MG63 (cell line): ENCODE results near the gene EEF1AKMT3. TPM values are rescaled to one million over a fixed set of nuclear protein-coding genes. Genes with fewer than 3 reads are reported as not detected.

Experiments
- DNase-seq: peaks from one replicate; pipeline ENCODE4 v3.0.0-alpha.2; 2020
- H3K27me3 ChIP-seq: fragments of 250-450 bp; sonication (Bioruptor Pico); 2 replicates; pipeline ENCODE4 v1.5.1; 2020; ENCODE audit warnings: mild to moderate bottlenecking, moderate library complexity
- H3K36me3 ChIP-seq: fragments of 250-450 bp; sonication (Bioruptor Pico); 2 replicates; pipeline ENCODE4 v1.5.1; 2020; ENCODE audit warnings: mild to moderate bottlenecking, moderate library complexity
- H3K4me3 ChIP-seq: fragments of 250-450 bp; sonication (Bioruptor Pico); 2 replicates; pipeline ENCODE4 v1.5.1; 2020; ENCODE audit warnings: mild to moderate bottlenecking, moderate library complexity
- H3K9me3 ChIP-seq: fragments of 250-450 bp; sonication (Bioruptor Pico); 2 replicates; pipeline ENCODE4 v1.5.1; 2020; ENCODE audit warnings: mild to moderate bottlenecking, moderate library complexity
- total RNA-seq: library from RNA; depleted of rRNA; stranded (reverse); fragments of >200 nt; shearing (Covaris generic); gene quantifications from 2 replicates; pipeline ENCODE4 v1.2.3, GENCODE V29; 2014; ENCODE audit warnings: low replicate concordance

The EEF1AKMT3 gene
- total RNA-seq, 1 experiment from 2014 or later: 20.9 TPM

DNA sequence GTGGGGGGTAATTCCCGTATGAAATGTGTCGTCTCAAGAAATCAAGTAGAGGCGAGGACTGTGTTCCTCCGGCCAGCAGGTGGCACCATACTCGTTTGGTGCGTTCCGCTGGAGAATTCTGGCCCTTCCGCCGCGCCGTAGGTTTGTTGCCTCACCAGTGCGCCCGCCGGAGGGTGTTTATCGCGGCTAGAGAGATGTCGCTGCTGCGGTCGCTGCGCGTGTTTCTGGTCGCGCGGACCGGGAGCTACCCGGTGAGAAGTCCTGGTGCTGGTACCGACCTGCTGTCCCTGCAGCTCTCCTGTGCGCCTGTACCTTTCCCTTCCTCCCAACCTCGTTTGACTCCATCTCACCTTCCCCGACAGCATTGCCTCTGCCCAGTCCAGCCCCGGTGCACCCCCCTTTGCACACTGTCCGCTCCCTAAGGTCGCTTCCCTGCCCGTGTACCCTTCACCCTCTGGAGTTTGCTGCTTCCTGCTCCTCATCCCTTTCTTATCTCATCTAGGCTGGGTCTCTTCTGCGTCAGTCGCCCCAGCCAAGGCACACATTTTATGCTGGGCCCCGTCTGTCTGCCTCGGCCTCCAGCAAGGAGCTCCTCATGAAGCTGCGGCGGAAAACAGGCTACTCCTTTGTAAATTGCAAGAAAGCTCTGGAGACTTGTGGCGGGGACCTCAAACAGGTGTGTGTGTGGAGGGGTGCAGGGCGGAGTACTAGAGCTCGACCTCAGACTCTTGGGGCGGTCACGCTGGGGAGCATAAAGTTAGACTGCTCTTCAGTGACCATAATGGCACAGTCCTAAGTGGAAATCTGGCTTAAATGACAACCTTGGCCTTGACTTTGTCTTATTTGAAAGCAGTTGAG, 10.4 kb downstream of the EEF1AKMT3 start, which contains the start of gene TSFM:
Gene TSFM, plus strand, starts transcription at position 180 of the 858 bp plus-strand sequence. Its CDS starts 15 bp downstream, at position 195.
- H3K27me3 ChIP-seq: no peaks in the 10 kb centered on the region
- peak; percentile 95 for DNase-seq
- peaks cover 36% of the 10 kb centered on the region for H3K36me3 ChIP-seq
- H3K9me3 ChIP-seq: no peaks in the 10 kb centered on the region
- H3K4me3 ChIP-seq: peak within 1 kb of the TSS; percentile 71

DNA sequence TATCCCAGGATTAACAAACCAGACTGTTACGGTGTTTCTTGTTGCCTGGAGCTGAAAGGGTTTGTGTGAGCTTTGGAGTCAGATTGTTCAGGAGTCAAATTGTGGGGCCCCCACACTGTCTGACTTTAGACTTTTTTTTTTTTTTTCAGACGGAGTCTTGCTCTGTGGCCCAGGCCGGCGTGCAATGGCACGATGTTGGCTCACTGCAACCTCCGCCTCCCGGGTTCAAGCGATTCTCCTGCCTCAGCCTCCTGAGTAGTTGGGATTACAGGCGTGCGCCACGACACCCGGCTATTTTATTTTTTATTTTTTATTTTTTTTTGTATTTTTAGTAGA, 11.0 kb downstream of the EEF1AKMT3 start:
- DNase-seq: no peak

DNA sequence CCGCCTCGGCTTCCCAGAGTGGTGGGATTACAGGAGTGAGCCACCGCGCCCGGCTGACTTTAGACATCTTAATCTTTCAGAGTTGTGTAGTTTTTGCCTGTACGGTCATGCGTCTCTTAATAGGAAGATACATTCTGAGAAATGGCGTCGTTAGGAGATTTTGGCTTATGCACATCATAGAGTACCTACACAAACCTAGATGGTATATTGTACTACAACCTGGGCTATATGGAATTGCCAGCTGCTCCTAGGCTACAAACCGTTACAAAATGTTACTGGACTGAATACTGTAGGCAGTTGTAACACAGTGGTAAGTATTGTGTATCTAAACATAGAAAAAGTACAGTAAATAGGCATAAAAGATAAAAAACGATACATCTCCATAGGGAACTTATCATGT, 11.4 kb downstream of the EEF1AKMT3 start:
- H3K4me3 ChIP-seq: peak overlapping the region; percentile 71

More for the DNA sequence above, 11.0 kb downstream of the EEF1AKMT3 start:
- no peaks in the 10 kb centered on the region for H3K27me3 ChIP-seq
- H3K4me3 ChIP-seq: peak overlapping the region; percentile 71
- H3K36me3 ChIP-seq: peaks cover 36% of the 10 kb centered on the region
- H3K9me3 ChIP-seq: no peaks in the 10 kb centered on the region

DNA sequence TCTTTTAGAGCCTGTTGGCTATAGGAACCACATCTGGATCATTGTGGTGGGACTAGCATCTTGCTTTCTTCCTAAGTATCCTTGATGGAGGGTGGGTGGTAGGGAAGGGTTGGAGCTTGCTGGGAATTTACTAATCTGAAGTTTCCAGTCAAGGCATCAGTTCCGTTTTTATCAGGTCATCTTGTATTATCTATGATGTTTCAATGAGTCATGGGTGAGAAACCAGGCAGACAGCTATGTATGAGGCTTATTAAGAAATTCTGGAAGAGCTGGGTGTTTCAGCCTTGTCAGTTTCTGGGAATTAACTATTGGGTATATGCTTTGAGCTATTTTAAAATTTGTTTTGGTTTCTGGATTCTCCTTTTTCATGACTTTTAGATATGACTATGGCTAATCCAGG, 21.5 kb downstream of the EEF1AKMT3 start:
- DNase-seq: no peak
- Histone ChIP-seq H3K27me3 (no peaks in the 10 kb centered on the region), H3K4me3 (no peak overlapping the region), H3K9me3 (no peaks in the 10 kb centered on the region), H3K36me3 (peaks cover 64% of the 10 kb centered on the region)

More for the DNA sequence above, 11.4 kb downstream of the EEF1AKMT3 start:
- Histone ChIP-seq H3K9me3 (no peaks in the 10 kb centered on the region), H3K36me3 (peaks cover 38% of the 10 kb centered on the region), H3K27me3 (no peaks in the 10 kb centered on the region)
- no peak for DNase-seq

DNA sequence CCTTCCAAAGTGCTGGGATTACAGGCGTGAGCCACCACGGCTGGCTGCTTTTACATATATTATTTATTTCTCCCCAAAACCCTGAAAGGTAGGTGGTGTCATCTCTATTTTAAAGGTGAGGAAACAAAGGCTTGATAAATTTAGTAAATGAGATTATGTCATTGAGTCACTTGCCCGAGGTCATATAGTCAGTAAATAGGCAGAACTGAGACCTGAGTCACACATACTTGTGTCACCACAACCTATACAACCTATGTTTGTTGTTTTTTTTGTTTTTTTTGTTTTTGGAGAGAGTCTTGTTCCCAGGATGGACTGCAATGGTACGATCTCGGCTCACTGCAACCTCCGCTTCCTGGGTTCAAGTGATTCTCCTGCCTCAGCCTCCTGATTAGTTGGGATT, 22.9 kb downstream of the EEF1AKMT3 start:
- no peak for DNase-seq
- Histone ChIP-seq H3K4me3 (no peak overlapping the region), H3K27me3 (no peaks in the 10 kb centered on the region), H3K9me3 (no peaks in the 10 kb centered on the region), H3K36me3 (peaks cover 69% of the 10 kb centered on the region)

DNA sequence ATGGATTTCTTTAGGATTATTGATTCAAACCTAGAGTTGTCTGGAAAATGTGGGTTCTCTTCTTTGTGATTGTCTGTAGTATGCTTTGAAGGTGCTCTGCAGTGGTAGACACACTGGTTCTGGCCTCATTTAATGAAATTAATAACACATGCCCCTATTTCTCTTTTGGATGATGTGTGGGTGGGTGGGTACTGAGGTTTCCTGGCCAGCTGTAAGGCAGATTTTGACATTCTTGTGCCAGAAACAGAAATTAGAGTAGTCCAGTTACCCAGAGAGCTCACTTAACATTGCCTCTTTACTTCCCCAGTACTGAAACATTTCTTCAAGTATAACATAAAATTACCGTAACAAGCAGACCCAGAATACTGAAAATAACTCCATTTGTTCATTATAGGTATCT, 24.6 kb downstream of the EEF1AKMT3 start:
- H3K9me3 ChIP-seq: no peaks in the 10 kb centered on the region
- DNase-seq: no peak
- H3K27me3 ChIP-seq: no peaks in the 10 kb centered on the region
- H3K36me3 ChIP-seq: peaks cover 75% of the 10 kb centered on the region
- no peak overlapping the region for H3K4me3 ChIP-seq

DNA sequence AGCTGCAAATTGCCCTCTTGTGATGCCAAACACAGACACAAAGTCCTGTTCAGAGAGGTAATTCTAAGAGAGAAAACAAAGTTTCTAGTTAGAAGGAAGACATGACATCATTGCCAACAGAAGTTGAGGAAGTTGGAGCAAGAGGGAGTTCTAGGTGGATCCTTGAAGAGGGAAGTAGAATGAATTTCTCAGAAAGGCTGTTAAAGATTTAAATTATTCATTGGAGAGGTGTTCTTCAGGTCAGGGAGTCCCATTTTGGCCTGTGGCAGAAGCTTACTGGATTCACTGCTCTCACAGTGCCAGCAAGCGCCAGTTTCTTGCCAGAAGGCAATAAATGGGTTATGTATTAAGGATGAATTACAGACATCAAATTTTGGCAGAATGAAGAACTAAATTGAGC, 25.5 kb downstream of the EEF1AKMT3 start:
- H3K36me3 ChIP-seq: peaks cover 75% of the 10 kb centered on the region
- H3K4me3 ChIP-seq: no peak overlapping the region
- DNase-seq: no peak
- H3K9me3 ChIP-seq: no peaks in the 10 kb centered on the region
- H3K27me3 ChIP-seq: no peaks in the 10 kb centered on the region

DNA sequence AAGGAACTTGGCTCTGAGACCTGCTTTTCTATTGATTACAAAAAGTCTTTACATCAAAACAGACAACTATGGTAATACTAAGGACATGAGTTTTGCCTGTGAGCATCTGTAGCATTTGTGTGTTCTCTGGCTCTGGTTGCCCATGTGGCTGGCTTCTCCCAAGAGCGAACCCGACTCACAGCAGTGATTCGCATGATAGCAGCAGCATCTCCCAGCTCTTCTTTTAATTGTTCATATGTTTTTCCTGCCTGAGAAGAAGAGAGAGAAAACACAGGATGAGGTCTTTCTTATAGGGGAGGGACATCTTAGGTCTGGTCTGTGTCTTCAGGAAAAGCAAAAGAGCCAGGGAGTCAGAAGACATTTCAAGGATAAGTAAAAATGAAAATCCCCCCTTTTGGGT, 28.6 kb downstream of the EEF1AKMT3 start:
- Histone ChIP-seq H3K9me3 (no peaks in the 10 kb centered on the region), H3K4me3 (no peak overlapping the region), H3K27me3 (no peaks in the 10 kb centered on the region), H3K36me3 (peaks cover 68% of the 10 kb centered on the region)
- DNase-seq: no peak

DNA sequence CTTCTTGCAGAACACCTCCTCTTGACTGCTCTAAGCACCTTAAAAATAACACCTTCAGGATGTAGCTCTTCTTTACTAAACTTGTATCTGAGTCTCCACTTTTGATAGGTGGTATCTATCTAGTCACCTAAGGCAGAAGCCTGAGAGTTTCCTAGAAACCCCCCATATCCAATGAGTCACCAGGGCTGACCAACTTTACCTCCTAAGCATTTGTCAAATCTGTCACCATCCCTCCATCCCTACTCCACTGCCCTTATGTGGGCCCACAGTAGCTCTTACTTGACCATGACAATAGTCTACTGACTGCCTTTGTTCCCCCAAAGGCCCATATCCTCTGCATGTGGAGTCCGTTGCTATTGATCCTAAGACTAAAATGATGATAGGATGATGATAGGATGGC, 30.2 kb downstream of the EEF1AKMT3 start:
- H3K27me3 ChIP-seq: no peaks in the 10 kb centered on the region
- peaks cover 56% of the 10 kb centered on the region for H3K36me3 ChIP-seq

DNA sequence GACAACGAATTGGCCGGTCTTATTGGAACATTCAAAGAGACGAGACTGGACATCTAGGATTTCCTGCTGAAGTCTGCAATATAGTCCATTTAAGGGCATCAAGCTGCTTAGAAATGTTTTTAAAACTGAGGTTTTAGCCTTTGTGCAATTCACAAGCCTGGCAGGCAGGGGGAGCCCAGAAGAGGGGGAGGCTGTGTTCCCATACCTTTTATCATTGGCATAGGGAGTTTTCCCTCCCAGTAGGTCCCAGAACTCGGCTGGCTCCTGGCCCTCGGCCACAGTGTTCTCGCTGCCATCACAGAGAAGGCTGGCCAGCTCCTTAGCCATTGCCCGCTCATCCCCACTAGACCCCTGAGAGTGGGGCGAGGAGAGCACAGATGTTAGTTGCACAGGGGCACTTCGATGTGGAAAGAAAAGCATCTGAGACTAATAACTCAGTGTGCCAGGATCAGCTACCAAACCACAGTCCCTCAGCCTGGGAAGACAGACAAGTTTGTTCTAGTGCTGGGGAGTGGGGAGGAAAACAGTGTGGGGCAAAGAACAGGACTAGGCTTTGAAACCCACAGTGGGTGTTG, 31.0 kb downstream of the EEF1AKMT3 start:
- H3K4me3 ChIP-seq: no peak overlapping the region
- peaks cover 59% of the 10 kb centered on the region for H3K36me3 ChIP-seq
- peak; percentile 45 for DNase-seq
- no peaks in the 10 kb centered on the region for H3K9me3 ChIP-seq
- H3K27me3 ChIP-seq: no peaks in the 10 kb centered on the region

More for the DNA sequence above, 30.2 kb downstream of the EEF1AKMT3 start:
- no peak for DNase-seq
- no peak overlapping the region for H3K4me3 ChIP-seq
- no peaks in the 10 kb centered on the region for H3K9me3 ChIP-seq

DNA sequence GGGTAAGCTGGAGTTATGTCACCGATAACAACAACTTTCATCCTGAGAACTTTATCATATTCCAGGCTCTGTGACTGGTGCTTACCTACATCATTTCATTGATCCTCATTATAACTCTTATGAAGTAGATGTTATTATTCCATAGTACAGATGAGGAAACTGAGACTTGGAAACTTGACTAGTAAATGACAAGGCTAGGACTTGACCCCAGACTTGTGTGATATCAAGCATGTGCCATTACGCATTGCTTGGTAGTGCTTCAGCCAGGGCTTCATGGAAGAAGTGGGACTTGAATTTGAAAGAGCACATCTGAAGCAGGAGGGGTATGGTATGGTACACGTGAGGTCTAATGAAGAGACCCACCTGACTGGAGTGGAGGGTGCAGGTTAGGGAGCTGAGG, 34.3 kb downstream of the EEF1AKMT3 start:
- no peak for DNase-seq
- H3K36me3 ChIP-seq: peaks cover 44% of the 10 kb centered on the region
- H3K4me3 ChIP-seq: no peak overlapping the region
- H3K27me3 ChIP-seq: no peaks in the 10 kb centered on the region
- H3K9me3 ChIP-seq: no peaks in the 10 kb centered on the region

DNA sequence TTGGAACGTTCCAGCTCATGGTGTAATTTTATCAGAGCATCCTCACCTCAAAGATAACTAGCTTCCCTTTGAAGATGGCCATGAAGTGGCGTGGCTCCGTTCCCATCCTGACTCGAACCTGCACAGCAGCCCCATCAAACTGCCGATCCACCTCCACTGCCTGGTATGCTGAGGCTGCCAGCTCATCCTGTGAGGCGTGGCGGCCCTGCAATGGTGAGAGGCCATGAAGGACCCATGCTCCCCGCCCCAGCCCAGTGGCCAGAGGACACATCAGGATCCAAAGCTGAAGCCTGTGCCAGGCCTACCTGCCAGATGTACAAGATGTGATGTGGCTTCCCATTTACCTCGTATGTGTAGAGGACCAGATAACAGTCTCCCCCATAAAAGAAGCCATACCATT, 34.9 kb downstream of the EEF1AKMT3 start:
- H3K4me3 ChIP-seq: no peak overlapping the region
- peaks cover 39% of the 10 kb centered on the region for H3K36me3 ChIP-seq
- DNase-seq: no peak

DNA sequence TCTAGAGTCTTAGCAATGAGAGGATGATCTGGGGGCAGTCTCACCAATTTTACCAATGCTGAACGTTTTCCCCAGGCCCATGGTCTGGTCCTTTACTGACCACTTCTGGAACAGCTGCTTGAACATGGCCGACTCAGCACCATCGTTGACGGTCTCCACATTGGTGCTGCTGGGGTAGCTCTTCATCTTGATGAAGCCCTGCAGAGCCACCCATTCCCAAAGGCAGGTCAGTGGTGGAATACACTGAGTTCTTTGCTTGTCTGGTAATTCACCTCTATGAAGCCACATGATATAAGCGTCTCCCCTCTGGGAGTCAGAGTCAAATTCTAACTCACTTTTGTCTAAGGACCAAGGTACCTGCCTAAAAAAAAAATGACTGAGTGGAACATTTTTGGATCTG, 35.9 kb downstream of the EEF1AKMT3 start:
- Histone ChIP-seq H3K4me3 (no peak overlapping the region), H3K36me3 (peaks cover 28% of the 10 kb centered on the region), H3K27me3 (no peaks in the 10 kb centered on the region), H3K9me3 (no peaks in the 10 kb centered on the region)
- no peak for DNase-seq

More for the DNA sequence above, 34.9 kb downstream of the EEF1AKMT3 start:
- Histone ChIP-seq H3K9me3 (no peaks in the 10 kb centered on the region), H3K27me3 (no peaks in the 10 kb centered on the region)

DNA sequence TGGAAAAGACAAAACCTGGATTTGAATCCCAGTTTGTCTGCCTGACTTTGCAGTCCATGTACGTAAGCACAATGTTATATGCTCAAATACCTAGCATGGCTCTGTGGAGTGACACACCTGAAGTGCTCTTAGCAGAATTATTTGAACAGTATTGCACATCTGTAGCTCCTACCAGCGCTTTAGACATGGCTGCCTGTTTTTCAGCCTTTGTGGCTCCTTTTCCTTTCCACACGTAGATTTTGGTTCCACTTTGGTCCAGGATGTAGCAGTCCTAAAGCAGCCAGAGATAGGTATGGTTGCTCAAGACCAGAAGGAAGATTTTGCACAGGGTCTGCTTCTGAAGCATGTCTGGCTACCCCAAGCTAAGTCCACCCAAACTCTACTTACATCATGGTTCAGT, 37.0 kb downstream of the EEF1AKMT3 start:
- no peaks in the 10 kb centered on the region for H3K27me3 ChIP-seq
- peaks cover 17% of the 10 kb centered on the region for H3K36me3 ChIP-seq
- H3K4me3 ChIP-seq: no peak overlapping the region

DNA sequence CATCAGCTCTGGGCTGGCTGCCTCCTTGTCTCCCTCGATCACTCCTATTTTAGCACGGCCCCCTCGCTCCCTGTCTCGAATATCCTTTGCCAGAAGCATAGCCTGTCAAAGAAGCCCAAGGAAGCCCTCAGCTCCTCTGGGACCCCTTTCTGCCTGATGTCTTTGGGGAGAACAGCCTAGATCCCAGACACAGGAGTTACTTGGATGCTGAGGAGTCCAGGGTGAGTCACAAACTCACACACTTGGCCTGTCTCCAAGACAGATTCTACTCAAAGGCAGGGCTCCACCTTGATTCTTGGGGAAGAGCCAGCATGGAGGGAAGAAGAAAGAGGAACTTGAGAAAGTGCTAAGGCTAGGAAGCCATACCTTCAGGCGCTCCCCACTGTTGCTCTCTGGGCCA, 38.0 kb downstream of the EEF1AKMT3 start:
- Histone ChIP-seq H3K4me3 (no peak overlapping the region), H3K27me3 (no peaks in the 10 kb centered on the region), H3K36me3 (peaks cover 17% of the 10 kb centered on the region), H3K9me3 (no peaks in the 10 kb centered on the region)
- no peak for DNase-seq

More for the DNA sequence above, 37.0 kb downstream of the EEF1AKMT3 start:
- no peaks in the 10 kb centered on the region for H3K9me3 ChIP-seq
- no peak for DNase-seq

DNA sequence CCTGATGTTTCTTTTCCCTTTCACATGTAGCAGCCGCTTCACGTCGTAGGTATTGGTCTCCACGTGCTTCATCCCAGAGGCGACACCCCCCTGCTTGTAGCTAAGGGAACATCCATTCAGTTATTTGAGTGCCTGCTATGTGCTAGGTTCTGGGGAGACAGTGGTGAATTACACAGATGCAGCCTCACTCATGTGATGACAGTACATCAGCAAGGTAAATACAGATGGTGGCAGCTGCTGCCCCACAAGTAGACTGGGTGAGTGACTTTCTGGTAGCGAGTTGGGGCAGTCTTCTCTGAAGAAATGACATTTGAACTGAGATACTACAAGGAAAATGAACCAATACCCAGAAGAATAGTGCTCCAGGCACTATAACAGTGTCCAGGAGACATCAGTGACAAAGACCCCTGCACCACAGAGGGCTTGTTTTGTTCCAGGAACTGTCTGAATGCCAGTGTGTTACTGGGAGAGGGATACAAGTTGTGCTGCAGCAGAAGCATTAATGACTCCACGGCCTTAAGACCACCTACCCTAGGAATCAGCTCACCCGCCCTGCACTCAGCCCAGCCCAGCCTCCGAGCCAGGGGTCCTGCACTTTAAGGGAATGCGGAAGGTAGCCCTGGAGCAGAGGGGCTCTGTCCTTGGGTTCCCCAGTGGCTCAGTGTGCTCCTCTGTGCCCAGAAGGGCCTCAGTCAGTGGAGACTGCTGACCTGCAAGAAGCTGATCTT, 38.8 kb downstream of the EEF1AKMT3 start:
- no peak for DNase-seq
- H3K9me3 ChIP-seq: no peaks in the 10 kb centered on the region
- no peaks in the 10 kb centered on the region for H3K27me3 ChIP-seq
- H3K4me3 ChIP-seq: no peak overlapping the region
- peaks cover 17% of the 10 kb centered on the region for H3K36me3 ChIP-seq
